K562 (cell line): ENCODE data around the gene CD300H. TPM values are rescaled to one million over a fixed set of nuclear protein-coding genes. Genes with fewer than 3 reads are reported as not detected.

Source experiments
- CGGBP1 ChIP-seq: fragments of 250-450 bp; sonication (Bioruptor Pico); IDR thresholded peaks from 2 replicates; pipeline ENCODE4 v1.9.0; 2021; ENCODE audit warnings: mild to moderate bottlenecking
- DEAF1 ChIP-seq: fragments of 450-650 bp; formaldehyde crosslinking; IDR thresholded peaks from 2 replicates; pipeline ENCODE4 v1.4.0; 2020; ENCODE audit warnings: mild to moderate bottlenecking, moderate library complexity
- KAT7 ChIP-seq: sonication (generic); formaldehyde crosslinking; IDR thresholded peaks from 2 replicates; pipeline ENCODE4 v1.8.0; 2022; ENCODE audit warnings: missing genetic modification reagents, mild to moderate bottlenecking, borderline replicate concordance
- LEF1 ChIP-seq: fragments of 450-650 bp; IDR thresholded peaks from 2 replicates; pipeline ENCODE4 v1.6.1; 2016; ENCODE audit warnings: mild to moderate bottlenecking
- MCM3 ChIP-seq: fragments of 450-650 bp; IDR thresholded peaks from 2 replicates; pipeline ENCODE4 v1.6.1; 2016
- RBM39 ChIP-seq: fragments of 200-400 bp; formaldehyde crosslinking; optimal IDR thresholded peaks from 2 replicates; pipeline ENCODE3; 2018; ENCODE audit warnings: low read depth, low read length
- ZBTB43 ChIP-seq: sonication (generic); formaldehyde crosslinking; IDR thresholded peaks from 2 replicates; pipeline ENCODE4 v1.8.0; 2023; ENCODE audit warnings: mild to moderate bottlenecking, missing genetic modification reagents
- ZNF79 ChIP-seq: fragments of 250-450 bp; sonication (Bioruptor Pico); IDR thresholded peaks from 2 replicates; pipeline ENCODE4 v1.4.0; 2020; ENCODE audit warnings: low read depth, mild to moderate bottlenecking, moderate library complexity
- polyA plus RNA-seq, 8 experiments: library from polyadenylated mRNA; depleted of rRNA in 4 of 8; stranded (reverse) in 5 of 8; unstranded in 3 of 8; fragments of >200 nt; fragmentation: Nextera tagmentation in 2 of 8; fragmentation: Illumina TruSeq in 1 of 8; extraction: Ambion mirVana in 2 of 8; extraction: Trizol in 1 of 8; gene quantifications; 2 replicates each; pipeline versions ENCODE4 v1.2.1 to v1.2.3, GENCODE V29; 2011 to 2014; ENCODE audit warnings: inconsistent platforms in 1 of 8, missing spikeins in 1 of 8
- total RNA-seq, 7 experiments: library from RNA; depleted of rRNA in 6 of 7; stranded (reverse); fragments of >200 nt in 6 of 7; fragmentation: Illumina TruSeq in 2 of 7; extraction: Trizol in 2 of 7; gene quantifications; 2 replicates each; pipeline versions ENCODE4 v1.2.1 to v1.2.3, GENCODE V29; 2011 to 2021; ENCODE audit warnings: low replicate concordance in 1 of 7

CD300H gene
- total and polyA plus RNA-seq, 9 of the 15 experiments (the other 6 are each of a cell fraction or from before 2014, with no cell fraction given), result not detected

GRCh38 chr17:74544991-74545842 lies 22.1 kb downstream of the CD300H start (continued):
- TF ChIP-seq ZBTB43 (CRISPR knock-in tag) (0 out of 2 replicates have a peak, but pooled peaks have one; percentile 78), ZNF79 (no peak), LEF1 (no peak), DEAF1 (CRISPR knock-in tag) (no peak), KAT7 (CRISPR knock-in tag) (no peak), RBM39 (no peak), CGGBP1 (CRISPR knock-in tag) (no peak), MCM3 (no peak)
- TF ChIP-seq, all 486 proteins: peak for 3
